Activated naive CD4-positive, alpha-beta T cell treated with anti-CD3 and anti-CD28 coated beads, Interleukin-2, amount 50 U/mL, for 16 hours (primary cell): ENCODE results near the gene FRA10AC1.

Experiments
- DNase-seq: peaks from one replicate; pipeline ENCODE4 v3.0.0-alpha.2; 2020

FRA10AC1 gene

GRCh38 chr10:93702210-93703001 lies at the start of gene FRA10AC1:
FRA10AC1 (minus strand) TSS chr10:93702592; CDS start chr10:93700106, 2,486 bp downstream.
- peak; percentile 87 for DNase-seq

GRCh38 chr10:93751832-93752231 lies 49.4 kb upstream of the FRA10AC1 start:
- DNase-seq = peak; percentile 16

GRCh38 chr10:93751124-93751523 lies 48.7 kb upstream of the FRA10AC1 start:
- no peak for DNase-seq

GRCh38 chr10:93749218-93749799 lies 46.9 kb upstream of the FRA10AC1 start:
- no peak for DNase-seq

- no peak for DNase-seq
Observed at GRCh38 chr10:93746844-93747284, 44.5 kb upstream of the FRA10AC1 start.

- no peak for DNase-seq
Observed at GRCh38 chr10:93745408-93746065, 43.1 kb upstream of the FRA10AC1 start.

GRCh38 chr10:93742633-93743349 lies 40.4 kb upstream of the FRA10AC1 start:
- no peak for DNase-seq

- no peak for DNase-seq
Observed at GRCh38 chr10:93741367-93741766, 39.0 kb upstream of the FRA10AC1 start.

- DNase-seq = no peak
Observed at GRCh38 chr10:93726024-93726423, 23.6 kb upstream of the FRA10AC1 start.

- DNase-seq = no peak
Observed at GRCh38 chr10:93723153-93723552, 20.8 kb upstream of the FRA10AC1 start.

- DNase-seq = no peak
Observed at GRCh38 chr10:93722550-93722949, 20.2 kb upstream of the FRA10AC1 start.

- DNase-seq = no peak
Observed at GRCh38 chr10:93719901-93720300, 17.5 kb upstream of the FRA10AC1 start.

- no peak for DNase-seq
Observed at GRCh38 chr10:93718937-93719725, 16.7 kb upstream of the FRA10AC1 start.

- no peak for DNase-seq
Observed at GRCh38 chr10:93716766-93717165, 14.4 kb upstream of the FRA10AC1 start.

GRCh38 chr10:93715345-93715744 lies 13.0 kb upstream of the FRA10AC1 start:
- DNase-seq = no peak

- no peak for DNase-seq
Observed at GRCh38 chr10:93712593-93712992, 10.2 kb upstream of the FRA10AC1 start.

GRCh38 chr10:93711891-93712290 lies 9.5 kb upstream of the FRA10AC1 start:
- DNase-seq = no peak

GRCh38 chr10:93710333-93710909 lies 8.0 kb upstream of the FRA10AC1 start:
- DNase-seq = no peak

GRCh38 chr10:93707623-93708022 lies 5.2 kb upstream of the FRA10AC1 start:
- no peak for DNase-seq

GRCh38 chr10:93704451-93704850 lies 2.1 kb upstream of the FRA10AC1 start:
- DNase-seq = no peak

GRCh38 chr10:93703841-93704240 lies 1.4 kb upstream of the FRA10AC1 start:
- DNase-seq = no peak

GRCh38 chr10:93703066-93703465 lies 674 bp upstream of the FRA10AC1 start:
- DNase-seq = no peak
